ENCODE results near the gene OPCML. TPM values are rescaled to one million over a fixed set of nuclear protein-coding genes. Genes with fewer than 3 reads are reported as not detected.

The OPCML gene
- polyA plus RNA-seq, 1 donor (not counting 4 experiments of a cell fraction or from before 2014, with no cell fraction given): 0.04 TPM

DNA sequence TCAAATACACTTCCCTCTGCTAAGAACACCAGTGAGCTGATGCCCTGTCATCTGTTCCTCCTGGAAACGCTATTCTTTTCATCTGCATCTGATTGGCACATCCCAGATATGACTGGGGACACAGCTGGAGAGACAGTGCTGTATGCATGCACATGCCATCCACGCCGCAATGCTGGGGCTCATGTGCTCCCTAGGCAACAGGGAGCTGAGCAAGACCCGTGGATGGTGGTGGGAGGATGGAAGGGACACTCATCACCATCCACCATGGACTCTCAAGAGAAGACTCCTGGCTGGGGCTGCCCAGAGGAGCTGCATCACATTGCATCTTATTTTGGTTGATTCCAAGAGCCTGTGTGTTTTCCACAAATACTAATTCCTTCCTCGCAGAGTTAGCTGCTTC lies 534.9 kb downstream of the OPCML start:
- no peak for FAIRE-seq
- Histone ChIP-seq H3K9ac (ENCODE audit: control insufficient read depth, extremely low read depth, insufficient read depth, low read length) (no peak overlapping the region), H3K36me3 (ENCODE audit: control insufficient read depth in 2 of 2, extremely low read depth in 1 of 2, insufficient read depth in 2 of 2, low read length in 2 of 2) (no peaks in the 10 kb centered on the region), H3K27ac (ENCODE audit: control insufficient read depth, insufficient read depth, low read length) (no peak overlapping the region), H3K27me3 (ENCODE audit: control insufficient read depth, extremely low read depth, insufficient read depth, low read length) (peaks cover 6% of the 10 kb centered on the region), H3K4me3 (ENCODE audit: control insufficient read depth in 2 of 3, extremely low read depth in 1 of 3, insufficient read depth in 2 of 3, low read depth in 1 of 3, low read length in 3 of 3) (no peak overlapping the region), H3K9me3 (ENCODE audit: control insufficient read depth, low read depth, low read length) (no peaks in the 10 kb centered on the region), H3K4me2 (ENCODE audit: control insufficient read depth, extremely low read depth, insufficient read depth, low read depth, low read length) (no peak overlapping the region), H3K79me2 (ENCODE audit: control insufficient read depth, insufficient read depth, low read length) (no peaks in the 10 kb centered on the region), H2AFZ (ENCODE audit: control insufficient read depth, low read length) (no peak overlapping the region), H3K4me1 (ENCODE audit: control insufficient read depth, extremely low read depth, insufficient read depth, low read length) (no peaks in the 10 kb centered on the region), H4K20me1 (ENCODE audit: control insufficient read depth, extremely low read depth, insufficient read depth, low read length) (no peaks in the 10 kb centered on the region), H3K9me1 (ENCODE audit: control insufficient read depth, extremely low read depth, insufficient read depth, low read length) (no peaks in the 10 kb centered on the region)
- DNase-seq (ENCODE audit: low read depth, low spot score): no peak
- TF ChIP-seq EZH2 (IDR thresholded peaks at IDR 0.05; ENCODE audit: low read length): no peak
- TF ChIP-seq, protein P1, sequence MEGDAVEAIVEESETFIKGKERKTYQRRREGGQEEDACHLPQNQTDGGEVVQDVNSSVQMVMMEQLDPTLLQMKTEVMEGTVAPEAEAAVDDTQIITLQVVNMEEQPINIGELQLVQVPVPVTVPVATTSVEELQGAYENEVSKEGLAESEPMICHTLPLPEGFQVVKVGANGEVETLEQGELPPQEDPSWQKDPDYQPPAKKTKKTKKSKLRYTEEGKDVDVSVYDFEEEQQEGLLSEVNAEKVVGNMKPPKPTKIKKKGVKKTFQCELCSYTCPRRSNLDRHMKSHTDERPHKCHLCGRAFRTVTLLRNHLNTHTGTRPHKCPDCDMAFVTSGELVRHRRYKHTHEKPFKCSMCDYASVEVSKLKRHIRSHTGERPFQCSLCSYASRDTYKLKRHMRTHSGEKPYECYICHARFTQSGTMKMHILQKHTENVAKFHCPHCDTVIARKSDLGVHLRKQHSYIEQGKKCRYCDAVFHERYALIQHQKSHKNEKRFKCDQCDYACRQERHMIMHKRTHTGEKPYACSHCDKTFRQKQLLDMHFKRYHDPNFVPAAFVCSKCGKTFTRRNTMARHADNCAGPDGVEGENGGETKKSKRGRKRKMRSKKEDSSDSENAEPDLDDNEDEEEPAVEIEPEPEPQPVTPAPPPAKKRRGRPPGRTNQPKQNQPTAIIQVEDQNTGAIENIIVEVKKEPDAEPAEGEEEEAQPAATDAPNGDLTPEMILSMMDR (optimal IDR thresholded peaks at IDR 0.05 in 1 of 3, IDR thresholded peaks at IDR 0.05 in 1 of 3, conservative IDR thresholded peaks at IDR 0.05 in 1 of 3; ENCODE audit: extremely low read depth in 1 of 3, insufficient read depth in 2 of 3, low read length in 3 of 3): no peak
- dilution Hi-C loops (cut with MboI; ENCODE audit: extremely low pct_ligation_motif_present, low sequenced_read_pairs): no loop called here

DNA sequence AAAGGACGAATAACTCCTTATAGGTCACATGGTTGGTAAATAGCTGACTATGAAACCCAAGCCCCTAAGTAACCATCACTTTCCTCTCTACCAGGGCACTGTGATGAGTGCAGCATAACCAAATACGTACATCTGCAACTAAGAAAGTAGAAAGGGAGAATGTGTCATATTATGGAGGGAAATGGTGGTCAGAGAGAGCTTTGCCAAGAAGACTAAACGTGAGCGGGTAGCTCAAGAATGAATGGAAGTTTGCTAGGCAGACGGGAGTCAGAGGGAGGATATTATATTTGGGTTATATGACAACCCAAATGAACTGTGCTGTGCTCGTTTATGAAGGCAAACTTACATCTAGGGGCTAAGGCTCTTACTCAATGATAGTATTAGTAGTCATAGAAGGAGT lies 537.3 kb downstream of the OPCML start:
- H3K9me3 ChIP-seq (ENCODE audit: control insufficient read depth, low read depth, low read length): no peaks in the 10 kb centered on the region
- H3K27ac ChIP-seq (ENCODE audit: control insufficient read depth, insufficient read depth, low read length): no peak overlapping the region
- H3K9ac ChIP-seq (ENCODE audit: control insufficient read depth, extremely low read depth, insufficient read depth, low read length): no peak overlapping the region
- no peaks in the 10 kb centered on the region for H3K4me1 ChIP-seq (ENCODE audit: control insufficient read depth, extremely low read depth, insufficient read depth, low read length)
- no peak for FAIRE-seq
- H3K36me3 ChIP-seq (ENCODE audit: control insufficient read depth in 2 of 2, extremely low read depth in 1 of 2, insufficient read depth in 2 of 2, low read length in 2 of 2): no peaks in the 10 kb centered on the region
- H3K27me3 ChIP-seq (ENCODE audit: control insufficient read depth, extremely low read depth, insufficient read depth, low read length): peaks cover 6% of the 10 kb centered on the region
- no peaks in the 10 kb centered on the region for H4K20me1 ChIP-seq (ENCODE audit: control insufficient read depth, extremely low read depth, insufficient read depth, low read length)
- H3K9me1 ChIP-seq (ENCODE audit: control insufficient read depth, extremely low read depth, insufficient read depth, low read length): no peaks in the 10 kb centered on the region
- dilution Hi-C loops (cut with MboI; ENCODE audit: extremely low pct_ligation_motif_present, low sequenced_read_pairs): no loop called here
- H3K4me3 ChIP-seq (ENCODE audit: control insufficient read depth in 2 of 3, extremely low read depth in 1 of 3, insufficient read depth in 2 of 3, low read depth in 1 of 3, low read length in 3 of 3): no peak overlapping the region
- H3K79me2 ChIP-seq (ENCODE audit: control insufficient read depth, insufficient read depth, low read length): no peaks in the 10 kb centered on the region
- no peak overlapping the region for H2AFZ ChIP-seq (ENCODE audit: control insufficient read depth, low read length)
- no peak for DNase-seq (ENCODE audit: low read depth, low spot score)
- TF ChIP-seq, protein P1 (optimal IDR thresholded peaks at IDR 0.05 in 1 of 3, IDR thresholded peaks at IDR 0.05 in 1 of 3, conservative IDR thresholded peaks at IDR 0.05 in 1 of 3; ENCODE audit: extremely low read depth in 1 of 3, insufficient read depth in 2 of 3, low read length in 3 of 3): no peak
- TF ChIP-seq EZH2 (IDR thresholded peaks at IDR 0.05; ENCODE audit: low read length): no peak
- no peak overlapping the region for H3K4me2 ChIP-seq (ENCODE audit: control insufficient read depth, extremely low read depth, insufficient read depth, low read depth, low read length)

All from keratinocyte (primary cell).